B cell (primary cell): ENCODE data around the gene NEUROD1. TPM values are rescaled to one million over a fixed set of nuclear protein-coding genes. Genes with fewer than 3 reads are reported as not detected.

Experiments used
- ATAC-seq: fragments of 200-7000 bp; cut with Tn5 transposase; one replicate; pipeline ENCODE4 v1.10.0; 2021; ENCODE audit warnings: low read depth, mild to moderate bottlenecking, moderate number of reproducible peaks, moderate library complexity
- CTCF ChIA-PET: fragments of 350-600 bp; sonication (Branson Sonifier 250); formaldehyde crosslinking; loops from one replicate; lab custom pipeline; 2021; ENCODE audit warnings: antibody characterized with exemption, inconsistent platforms; lab: Charles Lee
- POLR2A ChIA-PET: fragments of 350-600 bp; sonication (Branson Sonifier 250); formaldehyde crosslinking; loops from one replicate; lab custom pipeline; 2021; ENCODE audit warnings: antibody characterized with exemption; lab: Charles Lee
- DNase-seq: peaks from one replicate; pipeline ENCODE4 v3.0.0; 2013
- H2AFZ ChIP-seq: 2 replicates; pipeline ENCODE4 v1.6.1; 2012; ENCODE audit warnings: mild to moderate bottlenecking, low read depth, low read length; ENCODE audit not compliant: insufficient read depth, poor library complexity, severe bottlenecking
- H3K27ac ChIP-seq, 2 donors: 1 replicate in 1 of 2; 2 replicates in 1 of 2; pipeline ENCODE4 v1.5.1; 2012 to 2013; ENCODE audit warnings: low read length in 2 of 2, mild to moderate bottlenecking in 2 of 2, moderate library complexity in 1 of 2
- H3K27me3 ChIP-seq, 4 experiments: fragments of 200-600 bp in 1 of 4; sonication (generic) in 1 of 4; replicated peaks in 1 of 4; 1 replicate in 2 of 4; 2 replicates in 2 of 4; pipeline versions ENCODE4 v1.6.1 to v1.7.0; 2013 to 2016; ENCODE audit warnings: low read length in 3 of 4, mild to moderate bottlenecking in 2 of 4, mixed read lengths in 1 of 4, moderate library complexity in 1 of 4; ENCODE audit not compliant: insufficient read depth in 4 of 4, control insufficient read depth in 3 of 4; ENCODE audit errors: control extremely low read depth in 1 of 4
- H3K36me3 ChIP-seq, 2 experiments: replicated peaks in 1 of 2; 1 replicate in 1 of 2; 2 replicates in 1 of 2; pipeline versions ENCODE4 v1.6.1 to v1.7.1; 2013; ENCODE audit warnings: low read length in 1 of 2; ENCODE audit not compliant: insufficient read depth in 2 of 2, control insufficient read depth in 1 of 2; ENCODE audit errors: control extremely low read depth in 1 of 2, extremely low read depth in 1 of 2
- H3K4me1 ChIP-seq, 2 donors: fragments of 200-600 bp in 1 of 2; sonication (generic) in 1 of 2; 1 replicate in 1 of 2; 2 replicates in 1 of 2; pipeline versions ENCODE4 v1.5.1 to v1.6.1; 2013 to 2017; ENCODE audit warnings: low read length in 2 of 2; ENCODE audit not compliant: control insufficient read depth in 2 of 2, insufficient read depth in 2 of 2
- H3K4me2 ChIP-seq: replicated peaks from 2 replicates; pipeline ENCODE3; 2012; ENCODE audit warnings: mild to moderate bottlenecking, low read depth, low read length; ENCODE audit not compliant: poor library complexity, severe bottlenecking
- H3K4me3 ChIP-seq, 5 experiments: fragments of 200-600 bp in 1 of 5; sonication (generic) in 1 of 5; 1 replicate in 3 of 5; 2 replicates in 2 of 5; pipeline versions ENCODE4 v1.5.1 to v1.7.0; 2011 to 2016; ENCODE audit warnings: low read length in 4 of 5, mild to moderate bottlenecking in 4 of 5, low read depth in 2 of 5, control low read depth in 1 of 5, moderate library complexity in 1 of 5; ENCODE audit not compliant: insufficient read depth in 1 of 5; ENCODE audit errors: control extremely low read depth in 1 of 5, extremely low read depth in 1 of 5
- H3K79me2 ChIP-seq: fragments of 200-600 bp; sonication (generic); one replicate; pipeline ENCODE4 v1.6.0; 2016; ENCODE audit warnings: low read length; ENCODE audit not compliant: control insufficient read depth, insufficient read depth
- H3K9ac ChIP-seq: fragments of 200-600 bp; sonication (generic); 2 replicates; pipeline ENCODE4 v1.6.1; 2017; ENCODE audit warnings: mild to moderate bottlenecking, low read length, moderate library complexity
- H3K9me3 ChIP-seq, 3 donors: one replicate each; pipeline versions ENCODE4 v1.6.1 to v1.7.1; 2013; ENCODE audit warnings: low read length in 2 of 3; ENCODE audit not compliant: control insufficient read depth in 2 of 3, insufficient read depth in 1 of 3; ENCODE audit errors: control extremely low read depth in 1 of 3
- H4K20me1 ChIP-seq: 2 replicates; pipeline ENCODE4 v1.6.0; 2012; ENCODE audit warnings: mild to moderate bottlenecking, low read length; ENCODE audit not compliant: insufficient read depth, control insufficient read depth, poor library complexity, severe bottlenecking
- H3K27ac Mint-ChIP-seq: one replicate; pipeline ENCODE4 v1.8.0; 2021; ENCODE audit warnings: mixed read lengths
- H3K27me3 Mint-ChIP-seq: one replicate; pipeline ENCODE4 v1.8.0; 2021; ENCODE audit warnings: mixed read lengths
- H3K4me1 Mint-ChIP-seq: one replicate; pipeline ENCODE4 v1.8.0; 2021; ENCODE audit warnings: mixed read lengths
- H3K4me3 Mint-ChIP-seq: one replicate; pipeline ENCODE4 v1.8.0; 2021; ENCODE audit warnings: mixed read lengths
- H3K9me3 Mint-ChIP-seq: one replicate; pipeline ENCODE4 v1.8.0; 2022; ENCODE audit warnings: mixed read lengths; ENCODE audit not compliant: insufficient read depth
- EZH2 ChIP-seq: IDR thresholded peaks from 2 replicates; pipeline ENCODE4 v1.6.1; 2012; ENCODE audit warnings: borderline replicate concordance, low read depth, mild to moderate bottlenecking, moderate library complexity, low read length; ENCODE audit not compliant: insufficient read depth, poor library complexity, severe bottlenecking
- WGBS: methylation state at CpG from one replicate; pipeline ENCODE4 v1.1.5; 2013; ENCODE audit warnings: missing lambda C conversion rate; ENCODE audit not compliant: insufficient coverage; 5-methylcytosine and 5-hydroxymethylcytosine counted together
- intact Hi-C: fragments of 100-400 bp; cut with micrococcal nuclease; formaldehyde crosslinking; loops from one replicate; pipeline ENCODE4 v1.10.0; 2022
- polyA plus RNA-seq: library from polyadenylated mRNA; depleted of rRNA; stranded (reverse); fragments of >200 nt; gene quantifications from 2 replicates; pipeline ENCODE4 v1.2.3, GENCODE V29; 2012
- total RNA-seq, 2 donors: library from RNA; stranded (reverse); fragments of 120-200 nt in 1 of 2; gene quantifications; 1 replicate in 1 of 2; 2 replicates in 1 of 2; pipeline versions ENCODE4 v1.2.3 to v1.2.4, GENCODE V29; 2013 to 2022
- TF ChIP-seq, protein P1 (sequence below): fragments of 200-600 bp; IDR thresholded peaks from one replicate; pipeline ENCODE4 v1.8.0; 2022; ENCODE audit warnings: antibody characterized with exemption, mild to moderate bottlenecking

Gene NEUROD1
- total and polyA plus RNA-seq, 2 donors (not counting 1 experiment from before 2014, with no cell fraction given) = not detected

DNA sequence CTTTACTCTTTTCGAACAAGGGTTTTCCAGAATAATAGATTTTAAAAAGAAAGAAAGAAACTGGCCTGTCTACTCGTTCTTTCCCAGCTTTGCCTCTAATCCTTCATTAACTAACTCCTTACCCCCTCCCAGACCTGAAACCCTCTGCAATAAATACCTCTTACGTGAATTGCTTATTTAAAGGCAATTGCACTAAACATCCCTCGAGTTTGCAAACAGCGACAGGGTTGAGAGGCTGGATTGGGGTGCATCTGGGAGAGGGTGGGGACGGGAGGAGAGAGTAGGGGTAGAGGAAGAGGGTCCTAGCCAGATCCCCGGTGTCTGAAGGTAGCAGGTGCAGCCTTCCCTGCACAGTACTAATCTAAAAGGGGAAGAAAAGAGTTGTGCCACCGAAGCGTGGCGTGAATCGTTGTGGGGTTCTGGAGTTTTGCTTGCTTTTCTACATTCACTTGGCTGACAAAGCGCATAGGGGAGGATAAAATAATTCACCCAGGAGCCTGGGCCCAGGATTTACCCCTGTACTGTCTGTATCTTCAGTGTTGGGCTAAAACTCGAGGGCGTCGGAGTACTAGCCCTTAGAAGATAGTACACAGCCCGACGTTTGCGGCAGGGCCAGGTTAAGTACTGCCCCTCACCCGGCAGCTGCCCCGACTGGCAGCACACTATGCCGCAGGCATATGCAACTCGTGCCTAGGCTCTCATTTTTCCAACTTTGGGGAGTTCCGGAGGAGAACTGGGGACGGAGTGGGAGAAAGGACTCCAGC lies 1.9 kb upstream of the NEUROD1 start:
- TF ChIP-seq EZH2 = peak; percentile 37
- TF ChIP-seq, protein P1, sequence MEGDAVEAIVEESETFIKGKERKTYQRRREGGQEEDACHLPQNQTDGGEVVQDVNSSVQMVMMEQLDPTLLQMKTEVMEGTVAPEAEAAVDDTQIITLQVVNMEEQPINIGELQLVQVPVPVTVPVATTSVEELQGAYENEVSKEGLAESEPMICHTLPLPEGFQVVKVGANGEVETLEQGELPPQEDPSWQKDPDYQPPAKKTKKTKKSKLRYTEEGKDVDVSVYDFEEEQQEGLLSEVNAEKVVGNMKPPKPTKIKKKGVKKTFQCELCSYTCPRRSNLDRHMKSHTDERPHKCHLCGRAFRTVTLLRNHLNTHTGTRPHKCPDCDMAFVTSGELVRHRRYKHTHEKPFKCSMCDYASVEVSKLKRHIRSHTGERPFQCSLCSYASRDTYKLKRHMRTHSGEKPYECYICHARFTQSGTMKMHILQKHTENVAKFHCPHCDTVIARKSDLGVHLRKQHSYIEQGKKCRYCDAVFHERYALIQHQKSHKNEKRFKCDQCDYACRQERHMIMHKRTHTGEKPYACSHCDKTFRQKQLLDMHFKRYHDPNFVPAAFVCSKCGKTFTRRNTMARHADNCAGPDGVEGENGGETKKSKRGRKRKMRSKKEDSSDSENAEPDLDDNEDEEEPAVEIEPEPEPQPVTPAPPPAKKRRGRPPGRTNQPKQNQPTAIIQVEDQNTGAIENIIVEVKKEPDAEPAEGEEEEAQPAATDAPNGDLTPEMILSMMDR = no peak
- ChIA-PET POLR2A (no interaction called here), CTCF (interaction anchor here (1.5 kb wide), 1 partner anchor 33 kb away, joined by 5 read pairs; no protein-coding TSS in a partner anchor)
- no peaks in the 10 kb centered on the region for H4K20me1 ChIP-seq
- H3K27ac ChIP-seq = no peak overlapping the region
- peaks cover 8% of the 10 kb centered on the region for H3K9me3 Mint-ChIP-seq
- peaks cover 55 to 76% of the 10 kb centered on the region in 2 donors for H3K4me1 ChIP-seq
- no peak overlapping the region for H2AFZ ChIP-seq
- peak overlapping the region in 2 of 5 experiments; percentile 19 to 20 for H3K4me3 ChIP-seq
- intact Hi-C loops = no loop called here
- H3K27ac Mint-ChIP-seq = peak overlapping the region; percentile 11
- H3K4me3 Mint-ChIP-seq = peak overlapping the region; percentile 70
- H3K4me2 ChIP-seq = peak overlapping the region; percentile 70
- WGBS = 8% methylated on average over 16 of the region's 24 CpGs
- peak; percentile 63 for DNase-seq
- H3K27me3 Mint-ChIP-seq = peaks cover 81% of the 10 kb centered on the region
- no peaks in the 10 kb centered on the region for H3K36me3 ChIP-seq
- peaks cover 56% of the 10 kb centered on the region for H3K4me1 Mint-ChIP-seq
- H3K79me2 ChIP-seq = no peaks in the 10 kb centered on the region
- peaks cover 2 to 70% (median 13%) of the 10 kb centered on the region in 3 donors for H3K9me3 ChIP-seq
- H3K9ac ChIP-seq = peak overlapping the region; percentile 31
- H3K27me3 ChIP-seq = peaks cover 5 to 89% (median 81%) of the 10 kb centered on the region in 4 experiments
- ATAC-seq = no peak
